Skeletal muscle satellite cell (primary cell): Measurements from ENCODE around the gene IRAK1.
A peak's percentile ranks its signal among the peaks of the same experiment; 100 is the strongest.
"Not testable (repeated sequence)": the region's sequence is repeated elsewhere in the genome, so short reads cannot be mapped to it uniquely, and the experiment has no call there.

Source experiments
- H3K27me3 ChIP-seq: 2 replicates; pipeline ENCODE4 v1.7.0; 2013; ENCODE audit warnings: low read length; ENCODE audit not compliant: control insufficient read depth, insufficient read depth
- H3K36me3 ChIP-seq: 2 replicates; pipeline ENCODE4 v1.7.0; 2013; ENCODE audit warnings: mild to moderate bottlenecking, control low read depth, low read length; ENCODE audit not compliant: insufficient read depth
- H3K4me1 ChIP-seq: 2 replicates; pipeline ENCODE4 v1.7.0; 2013; ENCODE audit warnings: low read length; ENCODE audit not compliant: control insufficient read depth, insufficient read depth
- H3K4me2 ChIP-seq: 2 replicates; pipeline ENCODE4 v1.7.0; 2013; ENCODE audit warnings: mild to moderate bottlenecking, low read length
- H3K4me3 ChIP-seq: 2 replicates; pipeline ENCODE4 v1.7.0; 2013; ENCODE audit warnings: low read length
- H3K9ac ChIP-seq: 2 replicates; pipeline ENCODE4 v1.7.0; 2013; ENCODE audit warnings: mild to moderate bottlenecking, low read depth, low read length, moderate library complexity
- H3K9me3 ChIP-seq: replicated peaks from 2 replicates; pipeline ENCODE4 v1.7.0; 2013; ENCODE audit warnings: mild to moderate bottlenecking, control low read depth, low read length

The IRAK1 gene

GRCh38 chrX:153989973-153990655 is 29.6 kb downstream of the IRAK1 start:
- Histone ChIP-seq H3K4me1 (peaks cover 6% of the 10 kb centered on the region), H3K9me3 (no peaks in the 10 kb centered on the region), H3K27me3 (no peaks in the 10 kb centered on the region), H3K9ac (no peak overlapping the region), H3K36me3 (no peaks in the 10 kb centered on the region), H3K4me3 (no peak overlapping the region), H3K4me2 (no peak overlapping the region)

- H3K36me3 ChIP-seq, result no peaks in the 10 kb centered on the region
- no peak overlapping the region for H3K9ac ChIP-seq
- H3K27me3 ChIP-seq, result no peaks in the 10 kb centered on the region
- no peak overlapping the region for H3K4me3 ChIP-seq
- no peaks in the 10 kb centered on the region for H3K9me3 ChIP-seq
- peaks cover 12% of the 10 kb centered on the region for H3K4me1 ChIP-seq
- no peak overlapping the region for H3K4me2 ChIP-seq
These were observed 31.2 kb downstream of the IRAK1 start for GRCh38 chrX:153988493-153988892.

- H3K9ac ChIP-seq, result peak overlapping the region; percentile 69
- H3K9me3 ChIP-seq, result no peaks in the 10 kb centered on the region
- peaks cover 12% of the 10 kb centered on the region for H3K4me1 ChIP-seq
- peaks cover 3% of the 10 kb centered on the region for H3K36me3 ChIP-seq
- H3K4me3 ChIP-seq, result no peak overlapping the region
- H3K27me3 ChIP-seq, result no peaks in the 10 kb centered on the region
- no peak overlapping the region for H3K4me2 ChIP-seq
These were observed 35.1 kb downstream of the IRAK1 start for GRCh38 chrX:153984351-153985178.

GRCh38 chrX:153983321-153983801 is 36.3 kb downstream of the IRAK1 start:
- Histone ChIP-seq H3K9ac (no peak overlapping the region), H3K4me2 (no peak overlapping the region), H3K9me3 (no peaks in the 10 kb centered on the region), H3K36me3 (peaks cover 3% of the 10 kb centered on the region), H3K27me3 (no peaks in the 10 kb centered on the region), H3K4me1 (peaks cover 12% of the 10 kb centered on the region), H3K4me3 (no peak overlapping the region)

DNA sequence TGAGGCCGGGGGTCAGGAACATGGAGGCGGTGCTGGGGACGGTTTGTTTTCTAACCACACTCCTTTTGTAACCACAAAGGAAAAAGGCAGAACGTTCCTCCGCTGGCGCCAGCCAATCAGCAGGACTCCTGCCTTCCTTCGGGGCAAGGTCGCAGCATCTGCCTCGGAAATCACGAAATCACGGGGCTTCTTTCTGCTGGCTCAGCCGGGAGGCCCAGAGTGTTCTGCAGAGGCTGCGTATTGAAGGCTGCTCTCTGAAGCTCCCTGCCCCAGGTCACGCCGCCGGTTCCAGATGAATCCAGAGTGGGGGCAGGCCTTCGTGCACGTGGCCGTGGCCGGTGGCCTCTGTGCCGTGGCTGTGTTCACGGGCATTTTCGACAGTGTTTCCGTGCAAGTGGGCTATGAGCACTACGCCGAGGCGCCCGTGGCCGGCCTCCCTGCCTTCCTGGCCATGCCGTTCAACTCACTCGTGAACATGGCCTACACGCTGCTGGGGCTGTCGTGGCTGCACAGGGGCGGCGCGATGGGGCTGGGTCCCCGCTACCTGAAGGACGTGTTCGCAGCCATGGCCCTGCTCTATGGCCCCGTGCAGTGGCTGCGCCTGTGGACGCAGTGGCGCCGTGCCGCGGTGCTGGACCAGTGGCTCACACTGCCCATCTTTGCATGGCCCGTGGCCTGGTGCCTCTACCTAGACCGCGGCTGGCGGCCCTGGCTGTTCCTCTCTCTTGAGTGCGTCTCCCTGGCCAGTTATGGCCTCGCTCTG is 37.8 kb downstream of the IRAK1 start:
- Histone ChIP-seq H3K4me1 (peaks cover 12% of the 10 kb centered on the region), H3K27me3 (no peaks in the 10 kb centered on the region), H3K4me2 (no peak overlapping the region), H3K36me3 (peaks cover 3% of the 10 kb centered on the region), H3K9ac (no peak overlapping the region), H3K9me3 (no peaks in the 10 kb centered on the region), H3K4me3 (no peak overlapping the region)

DNA sequence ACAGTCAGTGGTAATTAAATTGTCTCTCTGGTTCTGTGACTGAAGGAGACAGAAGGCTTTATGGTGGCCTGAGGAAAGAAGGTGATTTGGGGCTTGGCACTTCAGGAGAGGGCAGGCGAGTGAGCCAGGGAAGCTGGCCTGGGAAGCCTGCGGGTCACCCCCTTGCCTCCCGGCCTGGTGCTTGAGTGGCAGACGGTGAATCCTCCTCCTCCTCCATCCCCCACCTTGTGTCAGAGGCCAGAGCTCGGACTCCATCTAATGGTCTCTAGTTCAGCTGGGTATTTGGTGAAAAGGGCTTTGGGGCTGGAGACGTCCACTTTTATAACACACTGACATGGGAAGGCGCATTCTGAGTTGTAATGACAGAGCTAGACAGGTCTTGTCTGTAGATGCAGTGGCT is 38.5 kb downstream of the IRAK1 start:
- no peaks in the 10 kb centered on the region for H3K27me3 ChIP-seq
- H3K4me1 ChIP-seq, result peaks cover 12% of the 10 kb centered on the region
- H3K9ac ChIP-seq, result no peak overlapping the region
- H3K4me3 ChIP-seq, result no peak overlapping the region
- no peaks in the 10 kb centered on the region for H3K9me3 ChIP-seq
- no peak overlapping the region for H3K4me2 ChIP-seq
- H3K36me3 ChIP-seq, result peaks cover 3% of the 10 kb centered on the region

- not testable (repeated sequence) for H3K4me1 ChIP-seq, H3K4me2 ChIP-seq, H3K36me3 ChIP-seq, H3K9ac ChIP-seq, H3K4me3 ChIP-seq, H3K9me3 ChIP-seq, H3K27me3 ChIP-seq
These were observed 39.3 kb downstream of the IRAK1 start for GRCh38 chrX:153980394-153980793.

DNA sequence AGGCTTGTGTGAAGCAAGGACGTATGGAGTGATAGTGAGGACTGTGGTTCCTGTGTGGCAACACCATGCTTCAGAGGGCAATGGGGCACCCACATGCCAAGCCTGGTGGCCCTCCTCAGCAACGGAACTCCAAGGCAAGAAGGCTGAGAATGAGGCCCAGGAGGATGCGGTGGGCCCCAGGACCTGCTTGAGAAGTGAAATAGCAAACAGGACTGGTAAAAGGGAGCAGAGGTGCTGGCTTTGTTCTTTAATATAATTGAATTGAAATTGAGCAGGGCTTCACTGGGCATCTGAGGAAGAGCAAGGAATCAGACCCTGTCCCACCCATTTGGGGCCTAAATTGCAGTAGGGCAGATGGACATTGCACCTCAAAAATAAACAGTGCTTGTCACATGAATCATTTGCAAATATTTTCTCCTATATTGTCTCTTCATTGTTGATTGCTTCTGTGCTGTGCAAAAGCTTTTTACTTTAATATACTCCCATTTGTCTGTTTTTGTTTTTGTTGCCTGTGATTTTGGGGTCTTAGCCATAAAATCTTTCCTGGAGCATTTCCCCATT is 44.9 kb downstream of the IRAK1 start:
- H3K36me3 ChIP-seq, result no peaks in the 10 kb centered on the region
- H3K9ac ChIP-seq, result peak overlapping the region; percentile 97

GRCh38 chrX:153974003-153974725 is 45.5 kb downstream of the IRAK1 start:
- Histone ChIP-seq H3K4me1 (peaks cover 17% of the 10 kb centered on the region), H3K4me3 (peak overlapping the region; percentile 85), H3K27me3 (no peaks in the 10 kb centered on the region), H3K36me3 (no peaks in the 10 kb centered on the region), H3K9me3 (no peaks in the 10 kb centered on the region), H3K4me2 (peak overlapping the region; percentile 95), H3K9ac (peak overlapping the region; percentile 97)

More for the DNA sequence above, 44.9 kb downstream of the IRAK1 start:
- Histone ChIP-seq H3K4me1 (peaks cover 17% of the 10 kb centered on the region), H3K27me3 (no peaks in the 10 kb centered on the region), H3K9me3 (no peaks in the 10 kb centered on the region), H3K4me3 (no peak overlapping the region), H3K4me2 (peak overlapping the region; percentile 95)

- no peaks in the 10 kb centered on the region for H3K9me3 ChIP-seq
- peak overlapping the region; percentile 95 for H3K4me2 ChIP-seq
- peaks cover 24% of the 10 kb centered on the region for H3K4me1 ChIP-seq
- peak overlapping the region; percentile 85 for H3K4me3 ChIP-seq
- H3K36me3 ChIP-seq, result peaks cover 4% of the 10 kb centered on the region
- H3K9ac ChIP-seq, result peak overlapping the region; percentile 97
- no peaks in the 10 kb centered on the region for H3K27me3 ChIP-seq
These were observed 46.3 kb downstream of the IRAK1 start for GRCh38 chrX:153973127-153974002.
